ENCODE results near the gene PPP1R13L.

The PPP1R13L gene

DNA sequence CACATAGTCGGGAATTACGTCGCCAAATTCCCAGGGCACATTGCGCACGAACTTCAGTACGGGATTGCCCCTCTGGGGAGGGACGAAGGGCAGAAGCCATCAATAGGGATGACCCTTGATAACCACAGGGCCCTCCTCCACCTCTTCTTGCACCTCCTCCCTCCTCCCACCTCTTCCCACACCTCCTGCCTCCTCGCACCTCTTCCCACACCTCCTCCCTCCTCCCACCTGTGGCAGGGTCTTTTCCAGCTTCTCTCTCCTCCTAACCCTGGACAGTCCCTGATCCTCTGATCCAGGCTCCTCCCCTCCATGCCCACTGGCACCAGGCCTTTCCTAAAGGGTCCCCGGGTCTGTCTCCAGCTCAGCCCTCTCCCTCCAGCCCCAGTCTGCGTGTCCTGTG, 15.5 kb upstream of the PPP1R13L start:
- Histone ChIP-seq H3K4me3 (ENCODE audit: low read depth, low read length, poor library complexity, severe bottlenecking) (no peak overlapping the region), H3K4me2 (ENCODE audit: low read length) (no peak overlapping the region), H3K9ac (ENCODE audit: low read length) (no peak overlapping the region), H3K9me2 (ENCODE audit: low read depth, low read length) (no peaks in the 10 kb centered on the region), H3K27ac (ENCODE audit: low read depth, low read length, poor library complexity, severe bottlenecking) (no peak overlapping the region), H3K79me2 (ENCODE audit: insufficient read depth, low read length) (no peaks in the 10 kb centered on the region), H3K36me3 (ENCODE audit: insufficient read depth, low read length) (peaks cover 14% of the 10 kb centered on the region; the same call in 1 of the 2 replicates), H3F3A (ENCODE audit: insufficient read depth, low read length) (no peaks in the 10 kb centered on the region), H3K9me3 (ENCODE audit: low read length) (no peaks in the 10 kb centered on the region), H2AFZ (ENCODE audit: low read length) (no peak overlapping the region), H4K20me1 (ENCODE audit: insufficient read depth, low read length) (no peaks in the 10 kb centered on the region), H3K27me3 (ENCODE audit: insufficient read depth, low read length) (no peaks in the 10 kb centered on the region), H3K4me1 (ENCODE audit: insufficient read depth, low read length, severe bottlenecking) (peaks cover 43% of the 10 kb centered on the region)
- TF ChIP-seq, protein P1, sequence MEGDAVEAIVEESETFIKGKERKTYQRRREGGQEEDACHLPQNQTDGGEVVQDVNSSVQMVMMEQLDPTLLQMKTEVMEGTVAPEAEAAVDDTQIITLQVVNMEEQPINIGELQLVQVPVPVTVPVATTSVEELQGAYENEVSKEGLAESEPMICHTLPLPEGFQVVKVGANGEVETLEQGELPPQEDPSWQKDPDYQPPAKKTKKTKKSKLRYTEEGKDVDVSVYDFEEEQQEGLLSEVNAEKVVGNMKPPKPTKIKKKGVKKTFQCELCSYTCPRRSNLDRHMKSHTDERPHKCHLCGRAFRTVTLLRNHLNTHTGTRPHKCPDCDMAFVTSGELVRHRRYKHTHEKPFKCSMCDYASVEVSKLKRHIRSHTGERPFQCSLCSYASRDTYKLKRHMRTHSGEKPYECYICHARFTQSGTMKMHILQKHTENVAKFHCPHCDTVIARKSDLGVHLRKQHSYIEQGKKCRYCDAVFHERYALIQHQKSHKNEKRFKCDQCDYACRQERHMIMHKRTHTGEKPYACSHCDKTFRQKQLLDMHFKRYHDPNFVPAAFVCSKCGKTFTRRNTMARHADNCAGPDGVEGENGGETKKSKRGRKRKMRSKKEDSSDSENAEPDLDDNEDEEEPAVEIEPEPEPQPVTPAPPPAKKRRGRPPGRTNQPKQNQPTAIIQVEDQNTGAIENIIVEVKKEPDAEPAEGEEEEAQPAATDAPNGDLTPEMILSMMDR (IDR thresholded peaks at IDR 0.05; ENCODE audit: low read length): no peak
- TF ChIP-seq EZH2 (IDR thresholded peaks at IDR 0.05; ENCODE audit: borderline replicate concordance, low read length): no peak

- H3K36me3 ChIP-seq (ENCODE audit: insufficient read depth, low read length): peaks cover 14% of the 10 kb centered on the region; the same call in 1 of the 2 replicates
- H3K4me3 ChIP-seq (ENCODE audit: low read depth, low read length, poor library complexity, severe bottlenecking): no peak overlapping the region
- no peaks in the 10 kb centered on the region for H3K9me3 ChIP-seq (ENCODE audit: low read length)
- peak overlapping the region; percentile 75 for H3K27ac ChIP-seq (ENCODE audit: low read depth, low read length, poor library complexity, severe bottlenecking)
- H3K9me2 ChIP-seq (ENCODE audit: low read depth, low read length): no peaks in the 10 kb centered on the region
- no peaks in the 10 kb centered on the region for H3K27me3 ChIP-seq (ENCODE audit: insufficient read depth, low read length)
- TF ChIP-seq EZH2 (IDR thresholded peaks at IDR 0.05; ENCODE audit: borderline replicate concordance, low read length): no peak
- TF ChIP-seq, protein P1 (IDR thresholded peaks at IDR 0.05; ENCODE audit: low read length): no peak
- peaks cover 43% of the 10 kb centered on the region for H3K4me1 ChIP-seq (ENCODE audit: insufficient read depth, low read length, severe bottlenecking)
- no peaks in the 10 kb centered on the region for H3F3A ChIP-seq (ENCODE audit: insufficient read depth, low read length)
- no peaks in the 10 kb centered on the region for H4K20me1 ChIP-seq (ENCODE audit: insufficient read depth, low read length)
- H3K9ac ChIP-seq (ENCODE audit: low read length): no peak overlapping the region; the same call in 1 of the 2 replicates
- H3K79me2 ChIP-seq (ENCODE audit: insufficient read depth, low read length): no peaks in the 10 kb centered on the region
- H2AFZ ChIP-seq (ENCODE audit: low read length): no peak overlapping the region
- H3K4me2 ChIP-seq (ENCODE audit: low read length): peak overlapping the region; percentile 48
These were observed 15.0 kb upstream of the PPP1R13L start for GRCh38 chr19:45419895-45420294.

DNA sequence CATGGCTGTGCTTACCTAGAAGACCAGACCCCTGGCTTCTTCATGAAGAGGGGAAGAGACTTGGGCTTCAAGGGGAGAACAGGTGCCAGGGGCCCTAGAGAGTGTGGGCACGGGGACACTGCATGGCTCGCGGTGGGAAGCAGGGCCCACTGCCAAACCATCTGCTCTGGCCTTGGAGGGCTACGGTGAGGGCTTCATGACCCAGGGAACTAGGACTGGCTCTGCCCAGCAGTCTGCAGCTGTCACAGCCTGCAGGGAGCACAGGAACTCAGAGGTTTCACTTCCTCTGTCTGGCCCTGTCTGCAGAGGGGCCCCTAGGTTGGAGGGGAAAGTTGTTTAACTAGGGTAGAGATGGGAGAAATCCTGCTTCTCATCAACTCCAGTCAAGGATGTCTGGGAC, 14.5 kb upstream of the PPP1R13L start:
- Histone ChIP-seq H3K27me3 (ENCODE audit: insufficient read depth, low read length) (no peaks in the 10 kb centered on the region), H3K27ac (ENCODE audit: low read depth, low read length, poor library complexity, severe bottlenecking) (peak overlapping the region; percentile 75), H3K9ac (ENCODE audit: low read length) (no peak overlapping the region; the same call in 1 of the 2 replicates), H2AFZ (ENCODE audit: low read length) (no peak overlapping the region), H3K4me1 (ENCODE audit: insufficient read depth, low read length, severe bottlenecking) (peaks cover 40% of the 10 kb centered on the region), H4K20me1 (ENCODE audit: insufficient read depth, low read length) (no peaks in the 10 kb centered on the region), H3K36me3 (ENCODE audit: insufficient read depth, low read length) (peaks cover 19% of the 10 kb centered on the region; the same call in 1 of the 2 replicates), H3K9me2 (ENCODE audit: low read depth, low read length) (no peaks in the 10 kb centered on the region), H3K4me3 (ENCODE audit: low read depth, low read length, poor library complexity, severe bottlenecking) (peak overlapping the region; percentile 3), H3F3A (ENCODE audit: insufficient read depth, low read length) (no peaks in the 10 kb centered on the region), H3K4me2 (ENCODE audit: low read length) (peak overlapping the region; percentile 48), H3K9me3 (ENCODE audit: low read length) (no peaks in the 10 kb centered on the region), H3K79me2 (ENCODE audit: insufficient read depth, low read length) (no peaks in the 10 kb centered on the region)
- TF ChIP-seq, protein P1 (IDR thresholded peaks at IDR 0.05; ENCODE audit: low read length): no peak
- TF ChIP-seq EZH2 (IDR thresholded peaks at IDR 0.05; ENCODE audit: borderline replicate concordance, low read length): no peak
